NCI-H1694 treated with DMSO at 0.1 percent for 48 hours (cell line): ENCODE results near the gene EPS8.
A peak's percentile ranks its signal among the peaks of the same experiment; 100 is the strongest.

Experiments
- DNase-seq: peaks from one replicate; lab custom pipeline; 2025; lab: John Stamatoyannopoulos, UW

Gene EPS8

GRCh38 chr12:15789220-15790171 lies at the start of gene EPS8:
Gene EPS8 (minus strand): TSS chr12:15789388. CDS start chr12:15682951, 106,437 bp downstream.
- DNase-seq, result peak; percentile 90

GRCh38 chr12:15837141-15837790 lies 48.1 kb upstream of the EPS8 start:
- DNase-seq, result no peak

- DNase-seq, result no peak
Measured at GRCh38 chr12:15834575-15834974, 45.4 kb upstream of the EPS8 start.

GRCh38 chr12:15831315-15831978 lies 42.3 kb upstream of the EPS8 start:
- DNase-seq, result no peak

- DNase-seq, result no peak
Measured at GRCh38 chr12:15830538-15830937, 41.4 kb upstream of the EPS8 start.

- DNase-seq, result no peak
Measured at GRCh38 chr12:15829949-15830348, 40.8 kb upstream of the EPS8 start.

- no peak for DNase-seq
Measured at GRCh38 chr12:15829255-15829654, 40.1 kb upstream of the EPS8 start.

- no peak for DNase-seq
Measured at GRCh38 chr12:15827136-15827535, 37.9 kb upstream of the EPS8 start.

- DNase-seq, result no peak
Measured at GRCh38 chr12:15824516-15824915, 35.3 kb upstream of the EPS8 start.

GRCh38 chr12:15823360-15824128 lies 34.4 kb upstream of the EPS8 start:
- no peak for DNase-seq

- no peak for DNase-seq
Measured at GRCh38 chr12:15819644-15820437, 30.7 kb upstream of the EPS8 start.

- no peak for DNase-seq
Measured at GRCh38 chr12:15818418-15818817, 29.2 kb upstream of the EPS8 start.

GRCh38 chr12:15815730-15816129 lies 26.5 kb upstream of the EPS8 start:
- no peak for DNase-seq

- DNase-seq, result no peak
Measured at GRCh38 chr12:15811214-15812127, 22.3 kb upstream of the EPS8 start.

- DNase-seq, result no peak
Measured at GRCh38 chr12:15808652-15809051, 19.5 kb upstream of the EPS8 start.

GRCh38 chr12:15808250-15808649 lies 19.1 kb upstream of the EPS8 start:
- DNase-seq, result peak; percentile 18

- DNase-seq, result no peak
Measured at GRCh38 chr12:15806826-15807225, 17.6 kb upstream of the EPS8 start.

- no peak for DNase-seq
Measured at GRCh38 chr12:15801770-15802744, 12.9 kb upstream of the EPS8 start.

- DNase-seq, result no peak
Measured at GRCh38 chr12:15800278-15800677, 11.1 kb upstream of the EPS8 start.
